ENCODE data around the gene SLC22A15.

SLC22A15 gene

GRCh38 chr1:116099919-116100318 lies 123.6 kb downstream of the SLC22A15 start:
- Histone ChIP-seq H3K4me2 (ENCODE audit: low read length, poor library complexity, severe bottlenecking) (no peak overlapping the region), H3K9ac (ENCODE audit: low read length) (no peak overlapping the region)
- WGBS = 94% methylated on average over 2 of the region's 2 CpGs

GRCh38 chr1:116104667-116105066 lies 128.4 kb downstream of the SLC22A15 start:
- 76% methylated on average over 3 of the region's 3 CpGs for WGBS

More at GRCh38 chr1:116099919-116100318, 123.6 kb downstream of the SLC22A15 start:
- no peaks in the 10 kb centered on the region for H3K4me1 ChIP-seq (ENCODE audit: control insufficient read depth, insufficient read depth, low read depth, low read length)
- no peak overlapping the region for H2BK12ac ChIP-seq (ENCODE audit: low read length in 2 of 2)
- H3K14ac ChIP-seq (ENCODE audit: low read length in 2 of 2) = no peak overlapping the region
- H4K8ac ChIP-seq (ENCODE audit: low read length) = no peak overlapping the region
- peaks cover 0 to 8% of the 10 kb centered on the region in 2 experiments for H3K36me3 ChIP-seq (ENCODE audit: control insufficient read depth in 1 of 2, insufficient read depth in 2 of 2, low read depth in 1 of 2, low read length in 2 of 2)
- H3K79me1 ChIP-seq (replicated peaks; ENCODE audit: low read length, poor library complexity, severe bottlenecking) = no peaks in the 10 kb centered on the region
- no peak overlapping the region for H3K4me3 ChIP-seq (ENCODE audit: insufficient read depth in 1 of 2, low read depth in 1 of 2, low read length in 2 of 2)
- DNase-seq = no peak
- H2BK120ac ChIP-seq (ENCODE audit: low read depth, low read length) = no peak overlapping the region
- H2BK15ac ChIP-seq (ENCODE audit: low read depth, poor library complexity, severe bottlenecking) = no peak overlapping the region
- H3K18ac ChIP-seq (ENCODE audit: low read depth in 1 of 2, low read length in 2 of 2) = no peak overlapping the region
- no peak overlapping the region for H3K27ac ChIP-seq (ENCODE audit: low read length, poor library complexity, severe bottlenecking)
- no peak overlapping the region for H3K4ac ChIP-seq (ENCODE audit: low read depth in 1 of 2, low read length in 2 of 2)
- H3K27me3 ChIP-seq (ENCODE audit: control insufficient read depth in 1 of 2, insufficient read depth in 1 of 2, low read length in 2 of 2) = no peaks in the 10 kb centered on the region
- no peak overlapping the region for H3K23ac ChIP-seq (ENCODE audit: low read length in 2 of 2)
- no peak overlapping the region for H2BK5ac ChIP-seq (ENCODE audit: low read depth, low read length, poor library complexity, severe bottlenecking)
- no peak overlapping the region for H4K91ac ChIP-seq (ENCODE audit: low read length)
- peaks cover 12% of the 10 kb centered on the region for H3K9me3 ChIP-seq (ENCODE audit: control insufficient read depth, low read length)
- H2AFZ ChIP-seq (ENCODE audit: low read depth, low read length) = no peak overlapping the region
- no peak overlapping the region for H2AK5ac ChIP-seq (ENCODE audit: low read length, severe bottlenecking)

GRCh38 chr1:116105996-116106395 lies 129.7 kb downstream of the SLC22A15 start:
- 88% methylated on average over 1 of the region's 2 CpGs for WGBS

More at GRCh38 chr1:116104667-116105066, 128.4 kb downstream of the SLC22A15 start:
- no peaks in the 10 kb centered on the region for H3K36me3 ChIP-seq (ENCODE audit: control insufficient read depth in 1 of 2, insufficient read depth in 2 of 2, low read depth in 1 of 2, low read length in 2 of 2)
- H3K9me3 ChIP-seq (ENCODE audit: control insufficient read depth, low read length) = no peaks in the 10 kb centered on the region
- no peak overlapping the region for H3K23ac ChIP-seq (ENCODE audit: low read length in 2 of 2)
- no peak overlapping the region for H2BK120ac ChIP-seq (ENCODE audit: low read depth, low read length)
- H3K4ac ChIP-seq (ENCODE audit: low read depth in 1 of 2, low read length in 2 of 2) = no peak overlapping the region
- no peak overlapping the region for H2BK12ac ChIP-seq (ENCODE audit: low read length in 2 of 2)
- no peak overlapping the region for H3K14ac ChIP-seq (ENCODE audit: low read length in 2 of 2)
- no peak overlapping the region for H3K27ac ChIP-seq (ENCODE audit: low read length, poor library complexity, severe bottlenecking)
- no peak overlapping the region for H2AFZ ChIP-seq (ENCODE audit: low read depth, low read length)
- no peak overlapping the region for H3K18ac ChIP-seq (ENCODE audit: low read depth in 1 of 2, low read length in 2 of 2)
- DNase-seq = no peak
- no peak overlapping the region for H2BK15ac ChIP-seq (ENCODE audit: low read depth, poor library complexity, severe bottlenecking)
- H2BK5ac ChIP-seq (ENCODE audit: low read depth, low read length, poor library complexity, severe bottlenecking) = no peak overlapping the region
- H3K27me3 ChIP-seq (ENCODE audit: control insufficient read depth in 1 of 2, insufficient read depth in 1 of 2, low read length in 2 of 2) = no peaks in the 10 kb centered on the region
- H3K4me1 ChIP-seq (ENCODE audit: control insufficient read depth, insufficient read depth, low read depth, low read length) = peaks cover 2% of the 10 kb centered on the region
- no peak overlapping the region for H4K8ac ChIP-seq (ENCODE audit: low read length)
- H3K4me2 ChIP-seq (ENCODE audit: low read length, poor library complexity, severe bottlenecking) = no peak overlapping the region
- no peak overlapping the region for H3K4me3 ChIP-seq (ENCODE audit: insufficient read depth in 1 of 2, low read depth in 1 of 2, low read length in 2 of 2)
- no peaks in the 10 kb centered on the region for H3K79me1 ChIP-seq (replicated peaks; ENCODE audit: low read length, poor library complexity, severe bottlenecking)
- no peak overlapping the region for H3K9ac ChIP-seq (ENCODE audit: low read length)
- H2AK5ac ChIP-seq (ENCODE audit: low read length, severe bottlenecking) = no peak overlapping the region
- no peak overlapping the region for H4K91ac ChIP-seq (ENCODE audit: low read length)

GRCh38 chr1:116106646-116107045 lies 130.3 kb downstream of the SLC22A15 start:
- H3K4me1 ChIP-seq (ENCODE audit: control insufficient read depth, insufficient read depth, low read depth, low read length) = peaks cover 8% of the 10 kb centered on the region
- H4K8ac ChIP-seq (ENCODE audit: low read length) = no peak overlapping the region
- H3K14ac ChIP-seq (ENCODE audit: low read length in 2 of 2) = no peak overlapping the region
- H3K79me1 ChIP-seq (replicated peaks; ENCODE audit: low read length, poor library complexity, severe bottlenecking) = no peaks in the 10 kb centered on the region
- H2BK12ac ChIP-seq (ENCODE audit: low read length in 2 of 2) = no peak overlapping the region
- no peak overlapping the region for H2BK5ac ChIP-seq (ENCODE audit: low read depth, low read length, poor library complexity, severe bottlenecking)
- H3K36me3 ChIP-seq (ENCODE audit: control insufficient read depth in 1 of 2, insufficient read depth in 2 of 2, low read depth in 1 of 2, low read length in 2 of 2) = no peaks in the 10 kb centered on the region
- no peak overlapping the region for H3K4me2 ChIP-seq (ENCODE audit: low read length, poor library complexity, severe bottlenecking)
- no peak overlapping the region for H2BK120ac ChIP-seq (ENCODE audit: low read depth, low read length)
- H3K23ac ChIP-seq (ENCODE audit: low read length in 2 of 2) = no peak overlapping the region
- no peak overlapping the region for H2AFZ ChIP-seq (ENCODE audit: low read depth, low read length)
- H3K27me3 ChIP-seq (ENCODE audit: control insufficient read depth in 1 of 2, insufficient read depth in 1 of 2, low read length in 2 of 2) = no peaks in the 10 kb centered on the region
- no peaks in the 10 kb centered on the region for H3K9me3 ChIP-seq (ENCODE audit: control insufficient read depth, low read length)
- peak overlapping the region; percentile 21 for H3K27ac ChIP-seq (ENCODE audit: low read length, poor library complexity, severe bottlenecking)
- 89% methylated on average over 4 of the region's 4 CpGs for WGBS
- DNase-seq = no peak
- H3K18ac ChIP-seq (ENCODE audit: low read depth in 1 of 2, low read length in 2 of 2) = no peak overlapping the region
- no peak overlapping the region for H3K4ac ChIP-seq (ENCODE audit: low read depth in 1 of 2, low read length in 2 of 2)
- no peak overlapping the region for H3K9ac ChIP-seq (ENCODE audit: low read length)
- H3K4me3 ChIP-seq (ENCODE audit: insufficient read depth in 1 of 2, low read depth in 1 of 2, low read length in 2 of 2) = no peak overlapping the region
- H2BK15ac ChIP-seq (ENCODE audit: low read depth, poor library complexity, severe bottlenecking) = no peak overlapping the region
- H2AK5ac ChIP-seq (ENCODE audit: low read length, severe bottlenecking) = no peak overlapping the region
- H4K91ac ChIP-seq (ENCODE audit: low read length) = no peak overlapping the region

More at GRCh38 chr1:116105996-116106395, 129.7 kb downstream of the SLC22A15 start:
- Histone ChIP-seq H3K9ac (ENCODE audit: low read length) (no peak overlapping the region), H2BK12ac (ENCODE audit: low read length in 2 of 2) (no peak overlapping the region), H3K14ac (ENCODE audit: low read length in 2 of 2) (no peak overlapping the region), H4K91ac (ENCODE audit: low read length) (no peak overlapping the region), H2BK5ac (ENCODE audit: low read depth, low read length, poor library complexity, severe bottlenecking) (no peak overlapping the region), H3K36me3 (ENCODE audit: control insufficient read depth in 1 of 2, insufficient read depth in 2 of 2, low read depth in 1 of 2, low read length in 2 of 2) (no peaks in the 10 kb centered on the region), H3K18ac (ENCODE audit: low read depth in 1 of 2, low read length in 2 of 2) (no peak overlapping the region), H3K27ac (ENCODE audit: low read length, poor library complexity, severe bottlenecking) (no peak overlapping the region), H2AFZ (ENCODE audit: low read depth, low read length) (no peak overlapping the region), H4K8ac (ENCODE audit: low read length) (no peak overlapping the region), H3K23ac (ENCODE audit: low read length in 2 of 2) (no peak overlapping the region), H3K4me1 (ENCODE audit: control insufficient read depth, insufficient read depth, low read depth, low read length) (peaks cover 5% of the 10 kb centered on the region), H3K27me3 (ENCODE audit: control insufficient read depth in 1 of 2, insufficient read depth in 1 of 2, low read length in 2 of 2) (no peaks in the 10 kb centered on the region), H3K79me1 (replicated peaks; ENCODE audit: low read length, poor library complexity, severe bottlenecking) (no peaks in the 10 kb centered on the region), H3K4me2 (ENCODE audit: low read length, poor library complexity, severe bottlenecking) (no peak overlapping the region), H3K9me3 (ENCODE audit: control insufficient read depth, low read length) (no peaks in the 10 kb centered on the region), H3K4ac (ENCODE audit: low read depth in 1 of 2, low read length in 2 of 2) (no peak overlapping the region), H2BK120ac (ENCODE audit: low read depth, low read length) (no peak overlapping the region), H2BK15ac (ENCODE audit: low read depth, poor library complexity, severe bottlenecking) (no peak overlapping the region), H2AK5ac (ENCODE audit: low read length, severe bottlenecking) (no peak overlapping the region), H3K4me3 (ENCODE audit: insufficient read depth in 1 of 2, low read depth in 1 of 2, low read length in 2 of 2) (no peak overlapping the region)
- DNase-seq = no peak

All from mesenchymal stem cell (in vitro differentiated cells and primary cell).